HG03108 (cell line): ENCODE data around the gene NBAS.

ENCODE experiments used
- ATAC-seq: cut with Tn5 transposase; IDR thresholded peaks from one replicate; pipeline ENCODE4 v1.9.1; 2021; ENCODE audit warnings: moderate library complexity; ENCODE audit not compliant: unreplicated experiment

Gene NBAS

DNA sequence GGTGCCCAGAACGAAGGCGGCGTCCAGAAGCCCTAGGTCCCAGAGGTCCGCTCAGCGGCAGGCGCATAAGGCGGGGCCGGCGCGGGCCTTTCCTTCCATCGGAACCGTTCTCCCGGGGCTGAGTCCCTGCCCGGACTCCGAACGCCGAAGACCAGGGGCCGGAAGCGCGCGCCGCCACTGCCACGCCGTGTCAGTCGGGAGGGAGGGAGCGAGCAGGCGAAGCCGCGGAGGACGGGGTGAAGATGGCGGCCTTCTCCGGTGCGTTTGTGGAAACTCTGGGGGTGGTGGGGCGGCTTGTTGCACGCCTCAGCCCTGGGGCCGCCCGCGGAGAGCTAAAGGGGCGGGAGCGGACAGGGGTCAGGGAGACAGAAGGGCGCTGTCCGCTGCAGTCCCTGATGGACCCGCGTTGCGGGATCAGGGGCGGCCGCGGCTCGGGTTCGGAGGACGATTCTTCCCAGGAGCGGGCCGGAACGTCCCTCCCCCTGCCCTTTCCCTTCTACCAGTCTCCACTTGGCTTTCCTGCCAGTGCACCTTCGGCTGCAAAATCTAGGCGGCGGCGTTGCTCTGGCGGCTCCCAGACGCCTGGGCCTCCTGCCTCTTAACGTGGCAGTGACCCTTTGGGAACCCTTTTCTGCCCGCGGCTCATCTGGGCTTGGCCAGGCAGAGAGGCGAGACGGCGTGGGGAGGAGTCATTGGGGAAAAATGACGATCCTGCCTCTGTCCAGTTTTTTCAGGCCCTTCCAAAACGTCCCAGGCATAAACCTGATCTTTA, 30.7 kb upstream of the NBAS start, which contains the start of gene DDX1:
TSS of gene DDX1 (plus strand) at position 177 of the 772 bp plus-strand sequence. CDS start at position 243, 66 bp downstream.
- ATAC-seq: peak; percentile 96

DNA sequence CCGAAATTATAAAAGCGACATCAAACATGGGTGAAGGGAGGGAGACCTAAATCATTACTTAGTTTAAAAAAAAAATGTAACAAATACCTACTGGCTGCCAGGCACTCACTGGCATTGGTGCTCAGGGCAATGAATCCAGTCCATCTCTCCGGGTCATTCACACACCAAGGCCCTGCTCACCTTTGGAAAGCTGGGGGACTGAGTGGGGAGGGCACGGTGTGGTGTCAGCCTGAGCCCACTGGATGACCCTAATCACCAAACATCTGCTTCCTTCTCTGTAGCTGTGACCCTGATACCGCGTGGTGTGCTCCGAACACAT, 30.2 kb upstream of the NBAS start:
- ATAC-seq: no peak

DNA sequence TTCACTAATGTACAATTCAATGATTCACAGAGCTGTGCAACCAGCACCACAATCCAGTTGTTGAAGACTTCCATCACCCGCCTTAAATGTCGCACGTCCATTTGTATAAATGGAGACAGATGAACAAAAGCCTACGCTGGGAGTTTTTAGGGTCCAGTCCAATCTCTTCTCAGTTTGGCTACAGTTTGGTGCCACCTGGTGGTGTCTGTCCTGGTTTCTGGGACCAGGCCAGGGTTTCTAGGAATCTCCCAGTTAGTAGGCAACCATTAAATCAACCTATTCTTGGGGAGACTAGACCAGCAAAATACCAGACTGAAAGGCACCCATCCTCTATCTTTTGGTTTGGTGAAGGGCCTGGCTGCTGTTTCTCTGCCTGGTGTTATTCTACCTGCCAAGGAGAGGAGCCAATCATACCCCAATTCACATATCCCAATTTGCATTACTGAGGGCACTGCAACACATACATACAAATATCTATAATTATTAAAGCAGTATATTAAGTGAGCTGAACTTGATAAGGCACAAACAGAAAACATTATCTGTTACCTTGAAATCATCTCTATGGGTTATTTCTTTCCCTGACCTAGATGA, 27.3 kb upstream of the NBAS start:
- ATAC-seq: no peak

DNA sequence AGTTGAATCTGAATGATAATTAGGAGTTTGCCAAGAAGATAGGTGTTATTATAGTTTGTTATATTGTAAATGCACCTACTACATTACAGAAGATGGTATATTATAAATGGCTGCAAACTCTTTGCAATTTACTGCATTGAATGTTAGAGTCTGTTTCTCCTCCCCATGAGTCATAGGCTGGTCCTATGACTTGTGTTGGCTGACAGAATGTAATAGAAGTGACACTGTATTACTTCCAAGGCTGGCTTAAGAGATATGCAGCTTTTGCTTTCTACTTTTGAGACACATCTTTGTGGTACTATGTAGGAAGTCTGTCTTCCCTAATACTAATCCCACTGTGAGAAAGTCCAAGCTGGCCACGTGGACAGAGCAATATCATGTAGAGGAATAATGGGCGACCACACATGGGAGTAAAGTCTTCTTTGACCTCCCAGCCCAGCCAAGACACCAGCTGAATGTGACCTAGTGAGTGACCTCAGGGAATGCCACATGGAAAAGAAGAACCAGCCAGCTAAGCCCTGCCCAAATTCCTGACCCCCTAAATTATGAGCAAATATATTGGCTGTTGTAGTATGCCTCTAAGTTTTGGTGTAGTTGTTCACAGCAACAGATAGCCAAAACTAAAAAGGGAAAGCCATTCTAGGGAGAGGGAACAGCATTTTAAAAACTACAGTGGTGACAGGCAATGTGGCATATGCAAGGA, 23.8 kb upstream of the NBAS start:
- ATAC-seq: no peak

DNA sequence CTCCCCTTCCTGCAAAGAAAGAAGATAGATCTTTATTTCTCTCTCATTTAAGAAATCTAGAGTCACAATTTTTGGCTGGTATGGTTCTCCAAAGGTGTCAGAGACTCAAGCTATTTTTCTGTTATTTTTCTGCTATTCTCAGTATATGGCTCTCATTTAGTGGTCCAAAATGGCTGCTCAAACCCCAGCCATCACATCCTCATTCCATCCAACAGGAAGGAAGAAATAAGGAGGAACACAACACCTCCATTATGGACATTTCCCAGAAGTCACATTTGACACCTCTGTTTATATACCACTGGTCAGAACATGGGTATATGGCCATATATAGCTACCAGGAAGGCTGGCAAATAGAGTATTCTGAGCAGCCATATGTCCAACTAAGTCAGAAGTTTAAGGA, 23.2 kb upstream of the NBAS start:
- no peak for ATAC-seq

DNA sequence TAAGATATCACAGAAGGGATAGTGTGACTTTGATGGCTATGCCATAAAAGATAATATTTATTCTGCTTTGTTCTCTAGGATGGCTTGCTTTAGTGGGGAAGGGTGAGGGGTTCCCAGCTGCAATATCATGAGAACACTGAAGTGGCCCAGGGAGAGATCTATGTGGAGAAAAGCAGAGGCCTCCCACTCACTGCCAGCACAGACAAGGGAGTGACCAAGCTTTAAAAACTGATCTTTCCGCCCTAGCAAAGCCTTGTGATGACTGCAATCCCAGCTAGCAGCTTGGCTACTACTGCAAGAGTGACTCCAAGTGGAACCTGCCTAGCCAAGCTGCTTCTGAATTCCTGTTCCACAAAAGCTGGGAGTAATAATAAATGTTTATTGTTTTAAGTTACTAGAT, 22.7 kb upstream of the NBAS start:
- no peak for ATAC-seq

DNA sequence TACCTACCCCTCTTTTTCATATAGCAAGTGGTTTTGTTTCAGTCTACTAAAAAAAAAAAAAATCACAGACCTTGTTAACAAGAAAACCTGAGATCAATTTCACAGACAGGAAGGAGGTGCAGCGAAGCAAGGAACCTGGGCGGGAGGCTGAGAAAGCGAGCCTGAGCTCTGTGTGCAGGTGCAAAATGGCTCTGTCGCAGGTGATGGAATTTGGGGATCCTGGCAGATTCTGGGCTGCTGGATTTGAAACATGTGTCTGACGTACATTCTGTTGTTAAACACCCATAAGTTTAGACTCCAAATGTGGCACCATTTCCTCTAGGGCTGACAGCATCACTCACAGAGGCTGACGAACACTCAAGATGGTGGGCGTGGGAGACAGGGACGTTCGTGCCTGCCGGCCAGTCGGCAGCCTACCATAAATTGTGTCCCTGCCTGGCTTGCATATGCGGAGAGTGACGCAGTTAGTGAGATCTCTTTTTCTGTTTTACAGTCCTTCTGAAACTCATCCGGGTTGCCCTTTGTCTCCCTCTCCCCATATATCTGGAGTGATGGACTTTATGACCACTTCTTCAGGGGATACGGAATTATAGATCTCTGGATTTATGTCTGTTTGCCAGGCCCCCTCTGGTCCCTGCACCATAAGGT, 21.7 kb upstream of the NBAS start:
- ATAC-seq: no peak

DNA sequence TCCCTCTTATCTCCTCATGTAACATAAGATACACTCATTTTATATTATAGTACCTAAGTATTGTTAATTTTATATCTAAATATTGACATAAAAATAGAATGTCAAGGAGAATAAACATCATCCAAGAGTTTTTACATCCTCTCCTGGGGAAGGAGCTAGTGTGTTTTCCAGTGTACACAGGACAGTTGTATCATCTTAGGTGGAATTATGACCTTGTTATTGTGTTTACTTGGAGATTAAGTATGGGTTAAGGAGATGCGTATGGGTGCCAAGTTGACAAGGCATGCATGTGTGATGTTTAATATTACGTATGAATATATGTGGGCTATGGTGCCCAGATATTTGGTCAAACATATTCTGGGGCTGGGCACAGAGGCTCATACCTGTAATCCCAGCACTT, 19.3 kb upstream of the NBAS start:
- ATAC-seq: no peak

DNA sequence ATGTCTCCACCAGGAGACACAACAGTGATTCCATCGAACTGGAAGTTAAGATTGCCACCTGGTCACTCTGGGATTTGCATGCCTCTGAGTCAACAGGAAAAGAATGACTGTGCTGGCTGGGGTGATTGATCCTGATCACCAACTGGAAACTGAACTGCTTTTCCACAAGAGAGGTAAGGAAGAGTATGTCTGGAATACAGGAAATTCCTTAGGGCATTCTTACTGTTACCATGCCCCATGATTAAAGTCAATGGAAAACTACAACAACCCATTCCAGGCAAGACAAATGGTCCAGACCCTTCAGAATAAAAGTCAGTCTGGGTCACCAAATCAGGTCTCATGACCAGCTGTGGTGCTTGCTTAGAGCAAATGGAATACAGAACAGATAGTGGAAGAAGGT, 18.5 kb upstream of the NBAS start:
- ATAC-seq: no peak

DNA sequence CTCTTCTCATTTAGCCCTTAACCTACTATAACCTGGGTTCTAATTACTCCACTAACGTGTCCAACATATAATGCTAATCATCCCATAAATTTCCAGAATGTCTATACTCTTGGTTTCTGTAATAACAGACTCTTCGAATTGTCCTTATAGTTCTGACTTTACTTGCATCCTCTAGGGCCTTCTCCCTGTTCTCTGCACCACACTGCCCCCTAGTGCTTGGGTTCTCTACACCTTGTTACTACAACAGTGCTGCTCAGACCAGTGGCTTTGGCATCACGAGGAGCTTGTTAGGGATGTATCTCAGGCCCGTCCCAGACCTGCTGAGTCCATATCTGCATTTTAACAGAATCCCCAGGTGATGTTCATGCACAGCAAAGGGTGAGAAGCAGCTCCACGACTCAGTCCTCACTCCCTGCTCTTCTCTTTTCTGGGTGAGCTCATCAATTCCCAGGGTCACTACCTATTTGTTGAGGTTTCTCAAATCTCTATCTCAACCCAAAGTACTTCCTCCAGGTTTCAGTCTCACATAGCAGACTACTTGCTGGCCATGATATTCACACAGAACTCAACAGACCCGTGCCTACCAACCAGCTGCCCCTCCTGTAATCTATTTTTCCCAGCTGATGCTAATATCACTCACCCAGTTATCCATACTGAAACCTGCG, 16.1 kb upstream of the NBAS start:
- peak; percentile 93 for ATAC-seq

DNA sequence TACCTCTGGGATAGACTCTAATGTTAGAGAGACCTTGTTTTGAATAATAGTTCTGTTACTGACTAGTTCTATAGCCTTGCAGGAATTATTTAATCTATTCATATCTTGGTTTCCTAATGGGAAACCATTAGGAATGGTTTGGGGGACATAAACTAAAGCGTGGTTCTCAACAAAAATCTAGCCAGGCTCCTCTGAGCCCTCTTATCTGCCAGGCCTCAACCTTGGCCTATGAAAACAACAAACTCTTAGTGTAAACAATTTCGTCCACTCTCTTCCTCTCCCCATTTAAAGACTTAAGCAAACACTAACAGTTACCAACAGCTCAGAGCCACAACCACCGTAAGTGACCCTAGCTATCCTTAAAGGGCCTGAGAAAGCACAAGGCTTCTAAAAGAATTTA, 10.6 kb upstream of the NBAS start:
- no peak for ATAC-seq

DNA sequence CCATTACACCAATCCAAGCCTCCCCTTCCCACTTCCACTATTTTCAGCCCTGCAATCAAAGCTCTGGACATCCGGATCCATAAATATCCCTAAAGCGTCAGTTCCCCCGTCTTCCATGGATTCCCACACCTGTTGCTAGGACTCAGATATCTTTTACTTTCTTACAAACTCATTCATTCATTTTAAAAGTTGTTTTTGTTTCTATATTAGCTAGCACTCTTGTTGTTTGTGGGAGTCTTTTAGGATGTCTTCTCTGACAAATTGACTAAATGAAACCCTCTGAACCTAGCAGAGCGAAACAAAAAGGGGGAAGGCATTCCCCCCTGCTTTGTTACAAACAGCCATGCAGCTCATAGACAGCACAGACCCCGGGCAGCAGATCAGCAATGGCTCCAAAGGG, 9.0 kb upstream of the NBAS start:
- ATAC-seq: no peak

DNA sequence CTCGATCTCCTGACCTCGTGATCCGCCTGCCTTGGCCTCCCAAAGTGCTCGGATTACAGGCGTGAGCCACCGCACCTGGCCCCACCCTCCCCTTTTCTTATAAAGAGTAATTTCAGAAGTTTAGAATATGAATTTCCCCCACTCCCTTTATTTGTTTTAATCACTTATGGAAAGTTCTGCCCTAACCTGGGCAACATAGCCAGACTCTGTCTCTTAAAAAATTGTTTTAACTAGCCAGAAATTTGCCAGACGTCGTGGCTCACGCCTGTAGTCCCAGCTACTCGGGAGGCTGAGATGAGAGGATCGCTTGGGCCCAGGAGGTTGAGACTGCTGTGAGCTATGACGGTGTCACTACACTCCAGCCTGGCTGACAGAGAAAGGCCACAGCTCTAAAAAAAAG, 7.7 kb upstream of the NBAS start:
- no peak for ATAC-seq

DNA sequence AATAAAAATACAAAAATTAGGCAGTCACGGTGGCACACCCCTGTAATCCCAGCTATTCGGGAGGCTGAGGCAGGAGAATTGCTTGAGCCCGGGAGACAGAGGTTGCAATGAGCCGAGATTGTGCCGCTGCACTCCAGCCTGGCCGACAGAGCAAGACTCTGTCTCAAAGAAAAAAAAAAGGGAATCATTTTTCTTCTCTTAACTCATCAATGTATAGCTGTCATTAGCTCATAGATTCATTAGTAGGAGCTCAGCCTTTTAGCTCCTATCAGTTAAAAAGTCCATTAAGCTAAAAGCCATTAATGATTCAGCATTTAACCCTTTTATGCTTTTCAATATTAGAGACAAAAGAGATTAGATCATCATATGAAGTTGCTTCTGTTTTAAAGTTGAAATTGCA, 5.8 kb upstream of the NBAS start:
- no peak for ATAC-seq

DNA sequence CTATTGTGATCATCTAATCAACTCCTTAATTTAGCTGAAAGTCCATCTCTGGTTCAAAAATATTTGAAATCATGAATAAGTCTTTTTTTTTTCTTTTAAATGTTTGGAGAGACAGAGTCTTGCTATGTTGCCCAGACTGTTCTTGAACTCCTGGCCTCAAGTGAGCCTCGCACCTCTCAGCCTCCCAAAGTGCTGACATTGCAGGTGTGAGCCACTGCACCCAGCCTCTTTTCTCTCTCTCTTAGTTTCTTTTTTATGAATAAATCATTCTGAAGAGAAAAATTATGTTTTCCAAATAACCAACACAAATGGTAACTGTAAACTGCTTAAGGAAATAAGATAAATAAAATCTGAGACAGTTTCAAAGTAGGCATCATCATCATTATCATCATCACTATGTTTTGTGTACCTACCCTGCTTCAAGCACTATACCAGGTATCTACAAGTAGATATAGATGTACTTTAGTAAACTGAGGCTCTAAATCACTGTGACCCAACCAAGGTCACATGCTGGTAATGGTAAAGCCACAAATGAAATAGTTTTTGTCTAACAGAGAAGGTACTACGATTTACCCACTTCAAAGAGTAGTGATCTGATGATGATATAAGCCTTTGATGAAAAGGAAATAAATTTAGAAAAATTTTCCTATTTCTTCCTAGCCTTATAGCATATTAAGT, 5.0 kb upstream of the NBAS start:
- no peak for ATAC-seq

DNA sequence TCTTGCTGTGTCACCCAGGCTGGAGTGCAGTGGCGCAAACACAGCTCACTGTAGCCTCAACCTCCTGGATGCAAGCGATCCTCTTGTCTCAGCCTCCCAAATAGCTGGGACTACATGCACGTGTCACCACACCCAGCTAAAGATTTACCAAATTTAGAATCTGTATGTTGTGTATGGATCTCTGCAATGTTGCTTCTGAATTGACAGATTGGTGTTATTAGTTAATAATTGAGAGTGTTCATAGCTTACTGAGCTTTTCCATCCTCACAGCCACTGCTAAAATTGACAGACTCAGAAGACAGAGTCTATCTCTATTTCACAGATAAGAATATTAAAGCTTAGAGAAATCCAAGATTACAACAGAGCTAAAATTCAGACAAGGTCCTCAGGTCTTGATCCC, 4.3 kb upstream of the NBAS start:
- no peak for ATAC-seq

DNA sequence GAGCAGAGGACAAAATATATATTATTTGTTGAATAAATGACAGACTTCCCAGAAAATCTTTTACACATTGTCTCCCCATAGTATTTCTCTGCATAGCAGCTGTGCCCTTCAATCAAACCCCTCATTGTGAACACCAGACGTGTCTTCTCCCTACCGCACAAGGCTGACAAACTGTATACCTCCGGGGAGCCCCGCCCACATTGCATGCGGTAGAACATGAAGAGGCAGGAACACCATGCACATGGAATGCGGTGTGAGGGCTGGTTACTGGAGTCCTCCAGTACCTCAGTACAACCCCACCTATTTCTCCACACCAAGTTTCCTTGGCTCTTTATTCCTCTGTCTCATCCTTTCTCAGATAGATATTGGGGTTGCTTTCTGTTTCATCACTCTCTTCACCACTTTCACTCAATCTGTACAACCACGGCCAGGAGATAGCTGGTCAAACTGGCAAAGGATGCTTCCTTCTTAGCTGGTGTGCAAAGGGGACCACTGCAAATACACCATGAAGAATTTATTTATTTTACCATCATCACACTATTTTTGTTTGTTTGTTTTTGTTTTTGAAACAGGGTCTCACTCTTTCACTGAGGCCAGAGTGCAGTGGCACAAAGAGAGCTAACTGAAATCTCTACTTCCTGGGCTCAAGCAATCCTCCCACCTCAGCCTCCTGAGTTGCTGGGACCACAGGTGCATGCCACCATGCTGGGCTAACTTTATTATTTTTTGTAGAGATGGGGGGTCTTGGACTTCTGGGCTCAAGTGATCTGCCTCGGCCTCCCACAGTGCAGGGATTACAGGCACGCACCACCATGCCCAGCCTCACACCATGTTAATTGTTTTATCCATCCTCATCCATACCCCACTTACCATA, 2.3 kb upstream of the NBAS start:
- no peak for ATAC-seq

DNA sequence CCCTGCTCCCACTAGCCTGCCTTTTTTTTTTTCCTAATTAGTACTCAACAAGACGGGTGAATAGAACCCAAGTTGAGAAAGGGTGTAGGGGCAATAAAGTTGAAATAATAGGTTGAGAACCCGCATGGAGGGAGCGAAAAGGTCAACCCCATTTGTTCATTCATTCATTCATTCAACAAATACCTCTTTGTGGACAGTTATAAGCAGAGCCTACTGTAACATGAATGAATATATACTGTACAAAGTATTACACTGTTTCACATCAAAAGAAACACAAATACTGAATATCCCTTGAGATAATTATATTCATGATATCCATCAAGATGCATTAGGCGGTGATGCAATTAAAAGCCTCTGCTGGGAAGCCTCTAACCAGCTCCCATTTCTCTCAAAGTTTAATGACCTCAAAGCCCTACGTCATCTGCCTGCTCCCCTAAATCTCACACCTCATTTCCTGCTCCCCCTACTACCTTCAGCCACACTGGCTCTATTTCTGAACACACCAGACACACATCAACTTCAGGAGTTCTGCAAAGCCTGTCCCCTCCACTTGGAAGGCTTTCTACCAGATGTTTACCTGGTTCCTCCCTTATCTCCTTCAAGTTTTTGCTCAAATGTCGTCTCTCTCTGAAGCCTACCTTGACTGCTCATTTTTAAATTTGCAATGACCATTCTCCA, 1.4 kb upstream of the NBAS start:
- no peak for ATAC-seq
